HCT116 (cell line): Measurements from ENCODE around the gene RINT1. TPM values are rescaled to one million over a fixed set of nuclear protein-coding genes. Genes with fewer than 3 reads are reported as not detected.

ENCODE experiments used
- ATAC-seq: fragments of 200-7000 bp; cut with Tn5 transposase; 2 replicates; pipeline ENCODE4 v1.9.1; 2020; ENCODE audit warnings: mild to moderate bottlenecking, moderate library complexity
- BruUV-seq: library from RNA; stranded (reverse); fragments of 400-500 nt; replicated peaks from 2 replicates; lab custom pipeline; 2021; lab: Mats Ljungman, UMichigan
- CTCF ChIA-PET: fragments of 300-600 bp; sonication (Branson Sonifier 250); formaldehyde crosslinking; loops from one replicate; lab custom pipeline; 2021; ENCODE audit warnings: antibody characterized with exemption; lab: Charles Lee
- POLR2A ChIA-PET: fragments of 300-600, 350-600 bp; sonication (Branson Sonifier 250); formaldehyde crosslinking; loops from one replicate; lab custom pipeline; 2021; ENCODE audit warnings: antibody characterized with exemption; lab: Charles Lee
- RAD21 ChIA-PET, 2 experiments: fragments of 300-600 bp; sonication (Branson Sonifier 250); formaldehyde crosslinking; loops; one replicate each; lab custom pipeline; 2023; ENCODE audit warnings: low total read pairs in 2 of 2; ENCODE audit not compliant: uncharacterized antibody in 2 of 2, unreplicated experiment in 2 of 2, low non-redundant PET in 1 of 2; lab: Charles Lee
- DNase-seq: peaks from one replicate; pipeline ENCODE4 v3.0.0-alpha.2; 2010; ENCODE audit warnings: low read depth, low spot score
- H2AFZ ChIP-seq: fragments of 200-600 bp; shearing (Covaris generic), sonication (generic); 2 replicates; pipeline ENCODE4 v1.6.1; 2017; ENCODE audit warnings: low read depth, mixed run types, mixed read lengths, antibody characterized with exemption, low read length; ENCODE audit not compliant: poor library complexity, severe bottlenecking
- H3K27ac ChIP-seq: 2 replicates; pipeline ENCODE4 v1.5.1; 2012; ENCODE audit warnings: low read depth, low read length
- H3K27me3 ChIP-seq: fragments of 200-600 bp; sonication (generic); 2 replicates; pipeline ENCODE4 v1.6.1; 2016; ENCODE audit warnings: mixed run types, low read length, mixed read lengths; ENCODE audit not compliant: insufficient read depth
- H3K36me3 ChIP-seq, 2 experiments: fragments of 200-500 bp in 1 of 2; fragments of 200-600 bp in 1 of 2; sonication (Bioruptor generic) in 1 of 2; sonication (generic) in 1 of 2; 2 replicates each; pipeline versions ENCODE4 v1.5.1 to v1.6.1; 2014 to 2016; ENCODE audit warnings: low read length in 2 of 2, inconsistent platforms in 1 of 2, mixed read lengths in 1 of 2, mixed run types in 1 of 2; ENCODE audit not compliant: insufficient read depth in 2 of 2, control insufficient read depth in 1 of 2
- H3K4me1 ChIP-seq, 2 experiments: fragments of 200-600 bp in 1 of 2; sonication (generic) in 1 of 2; 2 replicates each; pipeline versions ENCODE4 v1.5.1 to v1.6.1; 2012 to 2017; ENCODE audit warnings: low read length in 2 of 2, inconsistent platforms in 1 of 2, mild to moderate bottlenecking in 1 of 2, mixed read lengths in 1 of 2, mixed run types in 1 of 2, moderate library complexity in 1 of 2; ENCODE audit not compliant: insufficient read depth in 2 of 2, control insufficient read depth in 1 of 2
- H3K4me2 ChIP-seq: fragments of 200-600 bp; sonication (generic); 2 replicates; pipeline ENCODE4 v1.6.1; 2017; ENCODE audit warnings: mixed run types, low read length, mixed read lengths
- H3K4me3 ChIP-seq, 2 experiments: fragments of 200-600 bp in 1 of 2; sonication (generic) in 1 of 2; replicated peaks in 1 of 2; 2 replicates each; pipeline ENCODE4 v1.5.1; 2011 to 2016; ENCODE audit warnings: low read length in 2 of 2, control low read depth in 1 of 2, low read depth in 1 of 2, mild to moderate bottlenecking in 1 of 2, mixed read lengths in 1 of 2, mixed run types in 1 of 2
- H3K79me2 ChIP-seq: fragments of 200-600 bp; sonication (generic); 2 replicates; pipeline ENCODE4 v1.6.1; 2017; ENCODE audit warnings: mild to moderate bottlenecking, mixed run types, low read length, moderate library complexity, mixed read lengths; ENCODE audit not compliant: insufficient read depth
- H3K9ac ChIP-seq: fragments of 200-600 bp; sonication (generic); 2 replicates; pipeline ENCODE4 v1.6.1; 2016; ENCODE audit warnings: low read length, mixed read lengths
- H3K9me2 ChIP-seq: fragments of 200-600 bp; sonication (generic), shearing (Covaris generic); 2 replicates; pipeline ENCODE4 v1.6.1; 2017; ENCODE audit warnings: mixed run types, mild to moderate bottlenecking, moderate library complexity; ENCODE audit not compliant: insufficient read depth
- H3K9me3 ChIP-seq, 2 experiments: fragments of 200-500 bp in 1 of 2; fragments of 200-600 bp in 1 of 2; sonication (Bioruptor generic) in 1 of 2; sonication (generic) in 1 of 2; 2 replicates each; pipeline ENCODE4 v1.6.1; 2014 to 2017; ENCODE audit warnings: low read length in 2 of 2, mixed read lengths in 2 of 2, inconsistent platforms in 1 of 2, low read depth in 1 of 2, mild to moderate bottlenecking in 1 of 2, mixed run types in 1 of 2, moderate library complexity in 1 of 2; ENCODE audit not compliant: control insufficient read depth in 1 of 2, insufficient read depth in 1 of 2
- H4K20me1 ChIP-seq: fragments of 200-600 bp; sonication (generic), shearing (Covaris generic); 2 replicates; pipeline ENCODE4 v1.6.1; 2017; ENCODE audit warnings: mixed run types, mild to moderate bottlenecking, moderate library complexity; ENCODE audit not compliant: insufficient read depth
- CBX3 ChIP-seq: IDR thresholded peaks from 2 replicates; pipeline ENCODE4 v1.6.1; 2012; ENCODE audit warnings: low read depth
- CEBPB ChIP-seq: IDR thresholded peaks from 2 replicates; pipeline ENCODE4 v1.6.1; 2012; ENCODE audit warnings: low read depth
- ELF1 ChIP-seq: IDR thresholded peaks from 2 replicates; pipeline ENCODE4 v1.6.1; 2012; ENCODE audit warnings: low read depth, borderline replicate concordance
- EZH2 ChIP-seq: fragments of 200-600 bp; sonication (generic); IDR thresholded peaks from 2 replicates; pipeline ENCODE4 v1.6.1; 2017; ENCODE audit warnings: antibody characterized with exemption, mixed run types
- JUND ChIP-seq: IDR thresholded peaks from 2 replicates; pipeline ENCODE4 v1.6.1; 2012
- POLR2A ChIP-seq: IDR thresholded peaks from 2 replicates; pipeline ENCODE4 v1.7.0; 2011; ENCODE audit warnings: borderline replicate concordance; ENCODE audit not compliant: insufficient read depth, insufficient read length; ENCODE audit errors: extremely low read depth
- POLR2AphosphoS5 ChIP-seq: IDR thresholded peaks from 2 replicates; pipeline ENCODE4 v1.6.1; 2011; ENCODE audit warnings: mild to moderate bottlenecking, low read depth, low read length, moderate library complexity
- SRF ChIP-seq: IDR thresholded peaks from 2 replicates; pipeline ENCODE4 v1.6.1; 2012; ENCODE audit warnings: low read depth
- TCF7L2 ChIP-seq: IDR thresholded peaks from 2 replicates; pipeline ENCODE4 v1.7.0; 2011; ENCODE audit warnings: borderline replicate concordance, inconsistent platforms; ENCODE audit not compliant: insufficient read depth, insufficient read length; ENCODE audit errors: extremely low read depth
- ZNF274 ChIP-seq: fragments of 200-500 bp; sonication (Bioruptor generic); IDR thresholded peaks from 2 replicates; pipeline ENCODE4 v1.6.1; 2014; ENCODE audit warnings: mild to moderate bottlenecking, low read depth, low read length, inconsistent platforms
- intact Hi-C: fragments of 100-400 bp; cut with micrococcal nuclease; formaldehyde crosslinking; loops from 2 replicates; pipeline ENCODE4 v1.10.0; 2022
- total RNA-seq: library from RNA; stranded (reverse); gene quantifications from one replicate; pipeline ENCODE4 v1.2.1, GENCODE V29; 2021; ENCODE audit not compliant: unreplicated experiment
- TF ChIP-seq, protein P1 (sequence below): IDR thresholded peaks from 2 replicates; pipeline ENCODE4 v1.6.1; 2012
- TF ChIP-seq, protein P2 (sequence below), 3 experiments: fragments of 200-600 bp in 1 of 3; sonication (generic) in 1 of 3; IDR thresholded peaks in 2 of 3; conservative IDR thresholded peaks in 1 of 3; 2 replicates each; pipeline ENCODE4 v1.5.1; 2012 to 2017; ENCODE audit warnings: low read depth in 2 of 3, low read length in 2 of 3, antibody characterized with exemption in 1 of 3, borderline replicate concordance in 1 of 3, control low read depth in 1 of 3, mild to moderate bottlenecking in 1 of 3, mixed read lengths in 1 of 3, mixed run types in 1 of 3, moderate library complexity in 1 of 3; ENCODE audit not compliant: insufficient read depth in 1 of 3
- TF ChIP-seq, protein P3 (sequence below): IDR thresholded peaks from 2 replicates; pipeline ENCODE4 v1.6.1; 2011; ENCODE audit warnings: mild to moderate bottlenecking, low read length, moderate library complexity; ENCODE audit not compliant: insufficient replicate concordance; ENCODE audit errors: extremely low read depth
- TF ChIP-seq, protein P4 (sequence below): IDR thresholded peaks from 2 replicates; pipeline ENCODE4 v1.6.1; 2012

The RINT1 gene
- total RNA-seq, 1 experiment from 2014 or later = 24.3 TPM

DNA sequence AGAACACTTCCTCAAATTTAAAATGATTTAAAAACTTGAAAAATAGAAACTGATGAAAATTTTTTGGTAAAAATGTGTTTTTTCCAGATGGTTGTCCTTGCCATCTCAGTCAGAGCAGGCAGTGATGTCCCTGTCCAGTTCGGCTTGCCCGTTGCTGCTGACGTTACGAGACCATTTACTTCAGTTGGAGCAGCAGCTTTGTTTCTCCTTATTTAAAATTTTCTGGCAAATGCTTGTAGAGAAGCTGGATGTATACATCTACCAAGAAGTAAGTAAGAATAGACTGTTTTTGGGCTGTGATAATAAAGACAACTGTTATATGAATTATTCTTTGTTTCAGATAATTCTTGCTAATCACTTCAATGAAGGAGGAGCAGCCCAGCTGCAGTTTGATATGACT, 33.2 kb downstream of the RINT1 start:
- no peaks in the 10 kb centered on the region for H3K9me2 ChIP-seq
- H3K79me2 ChIP-seq = no peaks in the 10 kb centered on the region
- ATAC-seq (no peak), DNase-seq (no peak)
- H2AFZ ChIP-seq = no peak overlapping the region
- H3K36me3 ChIP-seq = peaks cover 17 to 29% of the 10 kb centered on the region in 2 experiments
- no peak overlapping the region for H3K27ac ChIP-seq
- no peaks in the 10 kb centered on the region for H3K9me3 ChIP-seq
- ChIA-PET POLR2A (no interaction called here), CTCF (no interaction called here), RAD21 (no interaction called here)
- H4K20me1 ChIP-seq = no peaks in the 10 kb centered on the region
- H3K27me3 ChIP-seq = no peaks in the 10 kb centered on the region
- no TSS peak for BruUV-seq
- no peak overlapping the region for H3K4me3 ChIP-seq
- no peak for TF ChIP-seq SRF
- TF ChIP-seq EZH2 = no peak
- no peak overlapping the region for H3K4me2 ChIP-seq
- intact Hi-C loops = no loop called here
- no peaks in the 10 kb centered on the region for H3K4me1 ChIP-seq
- H3K9ac ChIP-seq = no peak overlapping the region

DNA sequence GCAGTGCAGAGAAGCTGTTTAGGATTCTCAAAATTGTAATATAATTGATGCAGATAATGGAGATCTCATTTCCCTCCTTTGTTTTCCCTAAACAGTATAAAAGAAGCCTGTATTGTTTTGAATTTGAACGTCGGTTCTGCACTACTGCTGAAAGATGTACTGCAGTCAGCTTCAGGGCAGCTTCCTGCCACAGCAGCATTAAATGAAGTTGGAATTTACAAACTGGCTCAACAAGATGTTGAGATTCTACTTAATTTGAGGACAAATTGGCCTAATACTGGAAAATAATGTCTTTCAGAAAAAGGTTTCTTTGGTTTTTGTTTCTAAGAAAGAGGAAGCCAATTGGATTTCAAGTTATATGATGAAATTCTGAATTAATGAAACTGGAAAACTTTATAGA, 35.0 kb downstream of the RINT1 start:
- H3K4me2 ChIP-seq = no peak overlapping the region
- CTCF ChIA-PET = interaction anchor here (0.9 kb wide), 1 partner anchor 13 kb away, joined by 3 read pairs; no protein-coding TSS in a partner anchor
- H3K9ac ChIP-seq = no peak overlapping the region
- H3K9me3 ChIP-seq = no peaks in the 10 kb centered on the region
- H3K36me3 ChIP-seq = peaks cover 13 to 29% of the 10 kb centered on the region in 2 experiments
- intact Hi-C loops = no loop called here
- H3K4me1 ChIP-seq = no peaks in the 10 kb centered on the region
- POLR2A ChIA-PET = no interaction called here
- no peaks in the 10 kb centered on the region for H3K27me3 ChIP-seq
- no peaks in the 10 kb centered on the region for H4K20me1 ChIP-seq
- DNase-seq = no peak
- H3K79me2 ChIP-seq = no peaks in the 10 kb centered on the region
- RAD21 ChIA-PET = no interaction called here
- no peak for ATAC-seq
- H3K4me3 ChIP-seq = no peak overlapping the region
- no peaks in the 10 kb centered on the region for H3K9me2 ChIP-seq
- H3K27ac ChIP-seq = no peak overlapping the region
- H2AFZ ChIP-seq = no peak overlapping the region
- no TSS peak for BruUV-seq
- TF ChIP-seq, protein P1, sequence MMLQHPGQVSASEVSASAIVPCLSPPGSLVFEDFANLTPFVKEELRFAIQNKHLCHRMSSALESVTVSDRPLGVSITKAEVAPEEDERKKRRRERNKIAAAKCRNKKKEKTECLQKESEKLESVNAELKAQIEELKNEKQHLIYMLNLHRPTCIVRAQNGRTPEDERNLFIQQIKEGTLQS = no peak
- TF ChIP-seq POLR2AphosphoS5 = no peak
- no peak for TF ChIP-seq JUND
- no peak for TF ChIP-seq ZNF274
- TF ChIP-seq TCF7L2 = no peak
- TF ChIP-seq, protein P2, sequence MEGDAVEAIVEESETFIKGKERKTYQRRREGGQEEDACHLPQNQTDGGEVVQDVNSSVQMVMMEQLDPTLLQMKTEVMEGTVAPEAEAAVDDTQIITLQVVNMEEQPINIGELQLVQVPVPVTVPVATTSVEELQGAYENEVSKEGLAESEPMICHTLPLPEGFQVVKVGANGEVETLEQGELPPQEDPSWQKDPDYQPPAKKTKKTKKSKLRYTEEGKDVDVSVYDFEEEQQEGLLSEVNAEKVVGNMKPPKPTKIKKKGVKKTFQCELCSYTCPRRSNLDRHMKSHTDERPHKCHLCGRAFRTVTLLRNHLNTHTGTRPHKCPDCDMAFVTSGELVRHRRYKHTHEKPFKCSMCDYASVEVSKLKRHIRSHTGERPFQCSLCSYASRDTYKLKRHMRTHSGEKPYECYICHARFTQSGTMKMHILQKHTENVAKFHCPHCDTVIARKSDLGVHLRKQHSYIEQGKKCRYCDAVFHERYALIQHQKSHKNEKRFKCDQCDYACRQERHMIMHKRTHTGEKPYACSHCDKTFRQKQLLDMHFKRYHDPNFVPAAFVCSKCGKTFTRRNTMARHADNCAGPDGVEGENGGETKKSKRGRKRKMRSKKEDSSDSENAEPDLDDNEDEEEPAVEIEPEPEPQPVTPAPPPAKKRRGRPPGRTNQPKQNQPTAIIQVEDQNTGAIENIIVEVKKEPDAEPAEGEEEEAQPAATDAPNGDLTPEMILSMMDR (IDR thresholded peaks at IDR 0.05 in 2 of 3, conservative IDR thresholded peaks at IDR 0.05 in 1 of 3; ENCODE audit: borderline replicate concordance in 1 of 3, insufficient read depth in 1 of 3, low read depth in 2 of 3, low read length in 2 of 3) = no peak
- TF ChIP-seq, protein P3, sequence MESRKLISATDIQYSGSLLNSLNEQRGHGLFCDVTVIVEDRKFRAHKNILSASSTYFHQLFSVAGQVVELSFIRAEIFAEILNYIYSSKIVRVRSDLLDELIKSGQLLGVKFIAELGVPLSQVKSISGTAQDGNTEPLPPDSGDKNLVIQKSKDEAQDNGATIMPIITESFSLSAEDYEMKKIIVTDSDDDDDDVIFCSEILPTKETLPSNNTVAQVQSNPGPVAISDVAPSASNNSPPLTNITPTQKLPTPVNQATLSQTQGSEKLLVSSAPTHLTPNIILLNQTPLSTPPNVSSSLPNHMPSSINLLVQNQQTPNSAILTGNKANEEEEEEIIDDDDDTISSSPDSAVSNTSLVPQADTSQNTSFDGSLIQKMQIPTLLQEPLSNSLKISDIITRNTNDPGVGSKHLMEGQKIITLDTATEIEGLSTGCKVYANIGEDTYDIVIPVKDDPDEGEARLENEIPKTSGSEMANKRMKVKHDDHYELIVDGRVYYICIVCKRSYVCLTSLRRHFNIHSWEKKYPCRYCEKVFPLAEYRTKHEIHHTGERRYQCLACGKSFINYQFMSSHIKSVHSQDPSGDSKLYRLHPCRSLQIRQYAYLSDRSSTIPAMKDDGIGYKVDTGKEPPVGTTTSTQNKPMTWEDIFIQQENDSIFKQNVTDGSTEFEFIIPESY = no peak
- TF ChIP-seq SRF = no peak
- TF ChIP-seq ELF1 = no peak
- no peak for TF ChIP-seq CEBPB
- no peak for TF ChIP-seq CBX3
- no peak for TF ChIP-seq POLR2A
- TF ChIP-seq, protein P4, sequence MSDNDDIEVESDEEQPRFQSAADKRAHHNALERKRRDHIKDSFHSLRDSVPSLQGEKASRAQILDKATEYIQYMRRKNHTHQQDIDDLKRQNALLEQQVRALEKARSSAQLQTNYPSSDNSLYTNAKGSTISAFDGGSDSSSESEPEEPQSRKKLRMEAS = no peak
